Astrocyte (in vitro differentiated cells and primary cell): ENCODE data around the gene CNTNAP4. TPM values are rescaled to one million over a fixed set of nuclear protein-coding genes. Genes with fewer than 3 reads are reported as not detected.

Experiments
- DNase-seq: peaks from one replicate; pipeline ENCODE4 v3.0.0-alpha.2; 2010; ENCODE audit warnings: low read depth
- FAIRE-seq: peaks from 2 replicates; lab custom pipeline; 2011; peaks lifted over from hg19 to GRCh38; lab: Jason Lieb, UNC
- H2AFZ ChIP-seq: 2 replicates; pipeline ENCODE4 v1.6.0; 2012; ENCODE audit warnings: low read depth, low read length, inconsistent platforms
- H3K27ac ChIP-seq: 2 replicates; pipeline ENCODE4 v1.5.1; 2011; ENCODE audit warnings: low read depth, low read length, inconsistent platforms
- H3K27me3 ChIP-seq: 2 replicates; pipeline ENCODE4 v1.6.0; 2011; ENCODE audit warnings: low read length, inconsistent platforms; ENCODE audit not compliant: insufficient read depth
- H3K36me3 ChIP-seq: 2 replicates; pipeline ENCODE4 v1.5.1; 2011; ENCODE audit warnings: low read length, inconsistent platforms; ENCODE audit not compliant: insufficient read depth
- H3K4me1 ChIP-seq: 2 replicates; pipeline ENCODE4 v1.5.1; 2011; ENCODE audit warnings: low read length, inconsistent platforms; ENCODE audit not compliant: insufficient read depth
- H3K4me2 ChIP-seq: 2 replicates; pipeline ENCODE4 v1.6.0; 2012; ENCODE audit warnings: low read length, inconsistent platforms
- H3K4me3 ChIP-seq: 2 replicates; pipeline ENCODE4 v1.5.1; 2011; ENCODE audit warnings: low read depth, mild to moderate bottlenecking, low read length, inconsistent platforms; ENCODE audit not compliant: insufficient read depth
- H3K79me2 ChIP-seq: 2 replicates; pipeline ENCODE4 v1.6.0; 2012; ENCODE audit warnings: mild to moderate bottlenecking, low read length, inconsistent platforms; ENCODE audit not compliant: insufficient read depth
- H3K9ac ChIP-seq: 2 replicates; pipeline ENCODE4 v1.6.0; 2012; ENCODE audit warnings: mild to moderate bottlenecking, low read length, inconsistent platforms
- H3K9me3 ChIP-seq: 2 replicates; pipeline ENCODE4 v1.5.1; 2012; ENCODE audit warnings: low read depth, mild to moderate bottlenecking, low read length, inconsistent platforms; ENCODE audit not compliant: insufficient read depth
- H4K20me1 ChIP-seq: 2 replicates; pipeline ENCODE4 v1.6.0; 2012; ENCODE audit warnings: low read length, inconsistent platforms; ENCODE audit not compliant: insufficient read depth
- H3K27ac Mint-ChIP-seq: one replicate; pipeline ENCODE4 v1.8.0; 2021; ENCODE audit warnings: mild to moderate bottlenecking, mixed read lengths; ENCODE audit not compliant: unreplicated experiment
- H3K27me3 Mint-ChIP-seq: one replicate; pipeline ENCODE4 v1.8.0; 2021; ENCODE audit warnings: low read depth, mixed read lengths; ENCODE audit not compliant: unreplicated experiment
- H3K36me3 Mint-ChIP-seq: one replicate; pipeline ENCODE4 v1.8.0; 2021; ENCODE audit warnings: low read depth, mixed read lengths; ENCODE audit not compliant: unreplicated experiment
- H3K4me1 Mint-ChIP-seq: one replicate; pipeline ENCODE4 v1.8.0; 2021; ENCODE audit warnings: low read depth, mixed read lengths; ENCODE audit not compliant: unreplicated experiment
- H3K4me3 Mint-ChIP-seq: one replicate; pipeline ENCODE4 v1.8.0; 2021; ENCODE audit warnings: mild to moderate bottlenecking, moderate library complexity, mixed read lengths; ENCODE audit not compliant: unreplicated experiment
- H3K9me3 Mint-ChIP-seq: one replicate; pipeline ENCODE4 v1.8.0; 2021; ENCODE audit warnings: mild to moderate bottlenecking, mixed read lengths; ENCODE audit not compliant: unreplicated experiment
- CTCF ChIP-seq: IDR thresholded peaks from 2 replicates; pipeline ENCODE4 v1.5.1; 2011; ENCODE audit warnings: low read depth, mild to moderate bottlenecking, inconsistent platforms, low read length, moderate library complexity; ENCODE audit not compliant: insufficient read depth
- EZH2 ChIP-seq: IDR thresholded peaks from 2 replicates; pipeline ENCODE4 v1.6.1; 2012; ENCODE audit warnings: mild to moderate bottlenecking, low read length, inconsistent platforms; ENCODE audit not compliant: insufficient read depth
- total RNA-seq: library from RNA; stranded (reverse); gene quantifications from 2 replicates; pipeline ENCODE4 v1.2.1, GENCODE V29; 2021

CNTNAP4 gene
- total RNA-seq, 1 donor from 2014 or later: not detected

- Mint-ChIP-seq H3K27ac (no peak overlapping the region), H3K36me3 (no peaks in the 10 kb centered on the region), H3K9me3 (peaks cover 4% of the 10 kb centered on the region), H3K4me1 (no peaks in the 10 kb centered on the region), H3K4me3 (no peak overlapping the region), H3K27me3 (no peaks in the 10 kb centered on the region)
- Histone ChIP-seq H4K20me1 (no peaks in the 10 kb centered on the region), H3K36me3 (no peaks in the 10 kb centered on the region), H3K4me2 (no peak overlapping the region), H3K27me3 (no peaks in the 10 kb centered on the region), H3K27ac (no peak overlapping the region), H3K4me3 (no peak overlapping the region), H3K79me2 (no peaks in the 10 kb centered on the region), H3K9me3 (no peaks in the 10 kb centered on the region), H3K4me1 (no peaks in the 10 kb centered on the region), H3K9ac (no peak overlapping the region), H2AFZ (no peak overlapping the region)
- DNase-seq (no peak), FAIRE-seq (no peak)
- TF ChIP-seq CTCF (no peak), EZH2 (no peak)
Observed at GRCh38 chr16:76532188-76532973, 255.2 kb downstream of the CNTNAP4 start.

GRCh38 chr16:76539609-76540008, 262.4 kb downstream of the CNTNAP4 start:
- H3K4me1 Mint-ChIP-seq: no peaks in the 10 kb centered on the region
- no peak overlapping the region for H3K4me2 ChIP-seq
- H3K4me3 Mint-ChIP-seq: no peak overlapping the region
- DNase-seq: no peak
- H3K9me3 Mint-ChIP-seq: no peaks in the 10 kb centered on the region
- no peaks in the 10 kb centered on the region for H3K9me3 ChIP-seq
- H3K9ac ChIP-seq: no peak overlapping the region
- no peak for FAIRE-seq
- no peaks in the 10 kb centered on the region for H3K36me3 ChIP-seq
- no peaks in the 10 kb centered on the region for H4K20me1 ChIP-seq
- no peaks in the 10 kb centered on the region for H3K79me2 ChIP-seq
- H3K27ac ChIP-seq: no peak overlapping the region
- H3K4me1 ChIP-seq: no peaks in the 10 kb centered on the region
- no peaks in the 10 kb centered on the region for H3K27me3 ChIP-seq
- TF ChIP-seq CTCF: no peak
- no peak for TF ChIP-seq EZH2
- H3K36me3 Mint-ChIP-seq: no peaks in the 10 kb centered on the region
- H3K27ac Mint-ChIP-seq: no peak overlapping the region
- H3K27me3 Mint-ChIP-seq: no peaks in the 10 kb centered on the region
- H2AFZ ChIP-seq: no peak overlapping the region
- H3K4me3 ChIP-seq: no peak overlapping the region

- no peak for FAIRE-seq
- Histone ChIP-seq H3K36me3 (no peaks in the 10 kb centered on the region), H2AFZ (no peak overlapping the region), H3K9me3 (no peaks in the 10 kb centered on the region), H3K4me3 (no peak overlapping the region), H3K4me1 (no peaks in the 10 kb centered on the region), H3K4me2 (no peak overlapping the region), H4K20me1 (no peaks in the 10 kb centered on the region), H3K79me2 (no peaks in the 10 kb centered on the region), H3K9ac (no peak overlapping the region), H3K27me3 (no peaks in the 10 kb centered on the region), H3K27ac (no peak overlapping the region)
- H3K36me3 Mint-ChIP-seq: no peaks in the 10 kb centered on the region
- no peak for TF ChIP-seq EZH2
- TF ChIP-seq CTCF: no peak
- H3K27me3 Mint-ChIP-seq: no peaks in the 10 kb centered on the region
- no peak for DNase-seq
- no peaks in the 10 kb centered on the region for H3K4me1 Mint-ChIP-seq
- H3K9me3 Mint-ChIP-seq: no peaks in the 10 kb centered on the region
- no peak overlapping the region for H3K4me3 Mint-ChIP-seq
- no peak overlapping the region for H3K27ac Mint-ChIP-seq
Observed at GRCh38 chr16:76541070-76541469, 263.9 kb downstream of the CNTNAP4 start.
